ENCODE measurements around the gene ZNF789. TPM values are rescaled to one million over a fixed set of nuclear protein-coding genes. Genes with fewer than 3 reads are reported as not detected.
A peak's percentile ranks its signal among the peaks of the same experiment; 100 is the strongest.

The ZNF789 gene
- total RNA-seq, 4 donors from 2014 or later: 23.8 to 44.8 (median 36.8) TPM

- H3K27me3 ChIP-seq: no peaks in the 10 kb centered on the region
- H3K4me3 ChIP-seq: no peak overlapping the region
- no peak overlapping the region for H3K27ac ChIP-seq
- no peak for TF ChIP-seq CTCF (IDR thresholded peaks at IDR 0.05)
- peaks cover 0 to 83% (median 0%) of the 10 kb centered on the region in 3 donors for H3K36me3 ChIP-seq
- no peaks in the 10 kb centered on the region for H3K4me1 ChIP-seq
- H3K9me3 ChIP-seq: no peaks in the 10 kb centered on the region
- DNase-seq: no peak
Observed at GRCh38 chr7:99455874-99456273, 16.8 kb upstream of the ZNF789 start.

- TF ChIP-seq POLR2A (IDR thresholded peaks at IDR 0.05) (no peak), CTCF (IDR thresholded peaks at IDR 0.05) (no peak)
- no peaks in the 10 kb centered on the region for H3K9me3 ChIP-seq
- no peak overlapping the region for H3K27ac ChIP-seq
- no peak overlapping the region for H3K4me3 ChIP-seq
- DNase-seq: no peak
- no peaks in the 10 kb centered on the region for H3K27me3 ChIP-seq
- peaks cover 0 to 79% (median 0%) of the 10 kb centered on the region in 3 donors for H3K36me3 ChIP-seq
- H3K4me1 ChIP-seq: no peaks in the 10 kb centered on the region
Observed at GRCh38 chr7:99456288-99456687, 16.4 kb upstream of the ZNF789 start.

- H3K27me3 ChIP-seq: no peaks in the 10 kb centered on the region
- TF ChIP-seq POLR2A (IDR thresholded peaks at IDR 0.05) (no peak), CTCF (IDR thresholded peaks at IDR 0.05) (no peak)
- H3K4me3 ChIP-seq: no peak overlapping the region
- DNase-seq: no peak
- no peaks in the 10 kb centered on the region for H3K9me3 ChIP-seq
- H3K36me3 ChIP-seq: peaks cover 0 to 70% (median 0%) of the 10 kb centered on the region in 3 donors
- no peak overlapping the region for H3K27ac ChIP-seq
- H3K4me1 ChIP-seq: no peaks in the 10 kb centered on the region
Observed at GRCh38 chr7:99457050-99457649, 15.5 kb upstream of the ZNF789 start.

GRCh38 chr7:99457650-99458493 lies 14.8 kb upstream of the ZNF789 start:
- H3K27ac ChIP-seq: no peak overlapping the region
- DNase-seq: no peak
- H3K27me3 ChIP-seq: no peaks in the 10 kb centered on the region
- H3K4me1 ChIP-seq: peaks cover 0 to 4% (median 0%) of the 10 kb centered on the region in 4 donors
- TF ChIP-seq CTCF (IDR thresholded peaks at IDR 0.05) (no peak), POLR2A (IDR thresholded peaks at IDR 0.05) (no peak)
- peaks cover 0 to 69% (median 0%) of the 10 kb centered on the region in 3 donors for H3K36me3 ChIP-seq
- no peak overlapping the region for H3K4me3 ChIP-seq
- H3K9me3 ChIP-seq: no peaks in the 10 kb centered on the region

- TF ChIP-seq POLR2A (IDR thresholded peaks at IDR 0.05) (no peak), CTCF (IDR thresholded peaks at IDR 0.05) (peak in 3 of 6 experiments; percentile 9 to 39 (median 31))
- H3K4me1 ChIP-seq: peaks cover 0 to 15% (median 0%) of the 10 kb centered on the region in 4 donors
- DNase-seq: no peak
- no peaks in the 10 kb centered on the region for H3K9me3 ChIP-seq
- no peak overlapping the region for H3K27ac ChIP-seq
- H3K36me3 ChIP-seq: peaks cover 0 to 70% (median 0%) of the 10 kb centered on the region in 3 donors
- H3K27me3 ChIP-seq: no peaks in the 10 kb centered on the region
- no peak overlapping the region for H3K4me3 ChIP-seq
Observed at GRCh38 chr7:99459087-99459486, 13.6 kb upstream of the ZNF789 start.

Data from Peyer's patch (tissue), 4 donors.